ENCODE data around the gene PPIP5K1.

Gene PPIP5K1

GRCh38 chr15:43493703-43494472 lies 96.1 kb downstream of the PPIP5K1 start:
- peak overlapping the region; percentile 60 for H3K27ac ChIP-seq
- TF ChIP-seq CTCF (IDR thresholded peaks at IDR 0.05) (no peak), ZFX (IDR thresholded peaks at IDR 0.05; ENCODE audit: borderline replicate concordance) (no peak)

DNA sequence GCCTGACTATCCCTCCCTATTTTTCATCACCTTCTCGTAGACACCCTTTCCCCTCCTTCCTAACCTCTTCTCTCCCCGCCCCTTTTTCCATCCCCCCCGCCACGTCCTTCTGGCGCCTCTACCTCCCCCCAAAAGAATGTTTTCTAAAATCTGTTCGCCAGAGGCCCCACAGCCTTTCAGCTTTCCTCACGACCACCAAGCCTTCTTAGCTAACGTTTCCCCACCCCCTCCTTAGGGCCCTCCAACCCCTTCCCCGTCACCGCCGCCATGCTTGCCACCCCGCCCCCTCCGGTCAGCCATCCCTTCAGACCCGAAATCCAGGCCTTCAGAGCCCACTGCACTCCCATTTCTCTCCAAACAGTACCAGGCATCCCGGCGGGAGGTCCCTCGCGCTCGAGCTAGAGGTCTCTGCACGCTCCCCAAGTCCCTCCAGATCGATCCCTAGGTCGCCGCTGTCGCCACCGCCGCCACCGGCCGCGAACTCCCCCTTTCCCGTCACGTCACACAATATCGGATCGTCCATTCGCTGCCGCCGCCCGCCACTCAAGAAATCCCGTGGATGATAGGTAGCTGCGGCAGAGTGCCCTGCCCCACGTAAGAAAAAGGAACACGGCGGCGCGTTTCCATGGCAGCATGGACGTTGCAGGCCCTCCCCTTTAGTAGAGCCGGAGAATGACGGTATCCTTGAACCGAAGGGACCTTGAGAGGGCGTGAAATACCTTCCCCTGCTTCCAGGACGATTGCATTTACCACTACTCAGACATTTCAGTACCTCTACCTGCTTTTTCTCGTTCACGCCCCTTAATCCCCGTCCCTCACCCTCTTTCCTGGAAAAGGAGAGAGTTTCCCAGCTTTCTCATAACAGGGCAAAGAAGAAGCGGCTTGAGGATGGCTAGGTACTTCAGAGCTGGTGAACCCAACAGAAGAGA lies 97.1 kb downstream of the PPIP5K1 start, which contains the start of gene TP53BP1:
Gene TP53BP1 (minus strand): TSS at position 484 of the 929 bp plus-strand sequence. CDS start 113 bp downstream, at position 371.
- no peak for TF ChIP-seq CTCF (IDR thresholded peaks at IDR 0.05)
- TF ChIP-seq ZFX (IDR thresholded peaks at IDR 0.05; ENCODE audit: borderline replicate concordance) = no peak
- H3K27ac ChIP-seq = peak within 1 kb of the TSS; percentile 60

DNA sequence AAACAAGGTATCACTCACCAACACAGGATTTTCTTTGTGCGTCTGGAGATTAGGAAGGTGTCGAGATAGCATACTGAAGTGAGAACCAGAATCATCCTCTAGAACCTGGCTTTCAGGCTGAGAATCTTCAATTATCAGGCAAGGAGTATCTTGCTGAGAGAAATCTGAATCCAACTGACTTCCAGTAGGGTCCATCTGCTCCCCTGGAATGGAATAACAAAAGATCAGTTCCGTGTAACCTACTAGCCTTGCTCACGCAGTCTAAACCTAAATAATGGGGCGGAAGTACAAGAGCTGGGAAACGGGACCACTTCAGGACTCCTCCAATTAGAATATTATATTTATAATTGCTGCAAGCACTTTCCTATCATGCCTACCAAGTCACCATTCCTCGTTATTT lies 97.7 kb downstream of the PPIP5K1 start:
- TF ChIP-seq CTCF (IDR thresholded peaks at IDR 0.05) (no peak), ZFX (IDR thresholded peaks at IDR 0.05; ENCODE audit: borderline replicate concordance) (no peak)
- H3K27ac ChIP-seq = peak overlapping the region; percentile 60

DNA sequence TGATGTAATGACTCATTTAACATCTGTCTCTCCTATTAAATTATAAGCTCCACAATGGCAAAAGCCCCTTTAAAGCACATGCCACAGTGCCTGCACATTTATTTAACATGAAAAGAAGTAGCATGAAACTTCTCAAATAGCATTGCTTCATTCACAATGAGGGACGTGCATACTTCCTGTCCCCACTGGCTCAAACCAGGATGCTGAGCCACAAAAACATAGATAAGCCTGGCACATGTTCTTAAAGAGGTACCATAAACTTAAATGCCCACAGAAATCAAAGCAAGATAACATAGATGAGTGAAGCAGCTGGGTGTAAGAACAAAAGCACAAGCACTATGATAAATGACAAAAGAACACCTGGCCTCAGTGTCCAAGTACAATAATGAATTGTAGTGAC lies 100.8 kb downstream of the PPIP5K1 start:
- no peak overlapping the region for H3K27ac ChIP-seq
- TF ChIP-seq ZFX (IDR thresholded peaks at IDR 0.05; ENCODE audit: borderline replicate concordance) = no peak
- TF ChIP-seq CTCF (IDR thresholded peaks at IDR 0.05) = no peak

- TF ChIP-seq ZFX (IDR thresholded peaks at IDR 0.05; ENCODE audit: borderline replicate concordance) (no peak), CTCF (IDR thresholded peaks at IDR 0.05) (no peak)
- H3K27ac ChIP-seq = no peak overlapping the region
These were observed 101.2 kb downstream of the PPIP5K1 start for GRCh38 chr15:43488790-43489189.

DNA sequence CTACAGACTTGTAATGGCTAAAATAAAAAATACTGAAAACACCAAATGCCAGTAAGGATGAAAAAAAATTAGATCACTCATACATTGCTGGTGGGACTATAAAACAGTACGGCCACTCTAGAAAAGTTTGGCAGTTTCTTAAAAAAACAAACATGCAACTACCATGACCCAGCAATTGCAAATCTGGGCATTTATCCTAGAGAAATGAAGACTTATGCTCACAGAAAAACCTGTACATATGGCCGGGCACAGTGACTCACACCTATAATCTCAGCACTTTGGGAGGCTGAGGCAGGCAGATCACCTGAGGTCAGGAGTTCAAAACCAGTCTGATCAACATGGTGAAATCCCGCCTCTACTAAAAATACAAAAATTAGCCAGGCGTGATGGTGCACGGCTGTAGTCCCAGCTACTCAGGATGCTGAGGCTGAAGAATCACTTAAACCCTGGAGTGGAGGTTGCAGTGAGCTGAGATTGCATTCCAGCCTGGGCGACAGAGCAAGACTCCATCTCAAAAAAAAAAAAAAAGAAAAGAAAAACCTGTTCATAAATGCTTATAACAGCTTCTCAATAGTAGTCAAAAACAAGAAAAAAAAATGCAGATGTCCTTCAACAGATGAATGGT lies 102.6 kb downstream of the PPIP5K1 start:
- no peak overlapping the region for H3K27ac ChIP-seq

More for the DNA sequence above, 102.6 kb downstream of the PPIP5K1 start:
- no peak for TF ChIP-seq CTCF (IDR thresholded peaks at IDR 0.05)
- no peak for TF ChIP-seq ZFX (IDR thresholded peaks at IDR 0.05; ENCODE audit: borderline replicate concordance)
